PC-9 (cell line): ENCODE data around the gene SMARCA2. TPM values are rescaled to one million over a fixed set of nuclear protein-coding genes. Genes with fewer than 3 reads are reported as not detected.

Experiments
- BruUV-seq: library from RNA; stranded (reverse); fragments of 400-500 nt; replicated peaks from 2 replicates; lab custom pipeline; 2021; lab: Mats Ljungman, UMichigan
- CTCF ChIA-PET: fragments of 300-600 bp; sonication (Branson Sonifier 250); formaldehyde crosslinking; loops from one replicate; lab custom pipeline; 2022; ENCODE audit warnings: antibody characterized with exemption; lab: Charles Lee
- POLR2A ChIA-PET: fragments of 300-600 bp; sonication (Branson Sonifier 250); formaldehyde crosslinking; loops from one replicate; lab custom pipeline; 2022; ENCODE audit warnings: antibody characterized with exemption; ENCODE audit not compliant: unreplicated experiment; lab: Charles Lee
- DNase-seq, 2 experiments: peaks; one replicate each; pipeline versions ENCODE4 v3.0.0 to v3.0.0-alpha.2; 2015 to 2022; ENCODE audit warnings: mixed read lengths in 1 of 2
- H2AFZ ChIP-seq: fragments of 200-600 bp; sonication (generic); 2 replicates; pipeline ENCODE4 v1.8.1; 2017; ENCODE audit warnings: antibody characterized with exemption
- H3F3A ChIP-seq: fragments of 200-600 bp; sonication (generic); 2 replicates; pipeline ENCODE4 v1.8.1; 2017; ENCODE audit warnings: antibody characterized with exemption, mild to moderate bottlenecking, low read depth; ENCODE audit not compliant: insufficient read depth
- H3K27ac ChIP-seq: fragments of 200-600 bp; sonication (generic); 2 replicates; pipeline ENCODE4 v1.6.1; 2016; ENCODE audit warnings: mixed run types
- H3K27me3 ChIP-seq: fragments of 200-600 bp; sonication (generic); 2 replicates; pipeline ENCODE4 v1.6.1; 2016; ENCODE audit warnings: low read depth, mixed run types; ENCODE audit not compliant: insufficient read depth
- H3K36me3 ChIP-seq: fragments of 200-600 bp; sonication (generic); 2 replicates; pipeline ENCODE4 v1.6.1; 2016; ENCODE audit warnings: low read depth, mixed run types
- H3K4me1 ChIP-seq: fragments of 200-600 bp; sonication (generic); replicated peaks from 2 replicates; pipeline ENCODE4 v1.6.1; 2016; ENCODE audit warnings: mixed run types; ENCODE audit not compliant: insufficient read depth
- H3K4me2 ChIP-seq: fragments of 200-600 bp; sonication (generic); 2 replicates; pipeline ENCODE4 v1.6.1; 2017; ENCODE audit warnings: mixed run types
- H3K4me3 ChIP-seq: fragments of 200-600 bp; sonication (generic); 2 replicates; pipeline ENCODE4 v1.6.1; 2016; ENCODE audit warnings: mixed run types
- H3K79me2 ChIP-seq: fragments of 200-600 bp; sonication (generic); 2 replicates; pipeline ENCODE4 v1.6.1; 2017; ENCODE audit warnings: low read depth, mixed run types
- H3K9me2 ChIP-seq: fragments of 200-600 bp; sonication (generic); 2 replicates; pipeline ENCODE4 v1.8.1; 2017; ENCODE audit warnings: mild to moderate bottlenecking; ENCODE audit not compliant: insufficient read depth
- H3K9me3 ChIP-seq: fragments of 200-600 bp; sonication (generic); 2 replicates; pipeline ENCODE4 v1.8.1; 2016; ENCODE audit warnings: low read depth; ENCODE audit not compliant: insufficient read depth
- H4K20me1 ChIP-seq: fragments of 200-600 bp; sonication (generic); 2 replicates; pipeline ENCODE4 v1.8.1; 2017; ENCODE audit not compliant: insufficient read depth
- EZH2 ChIP-seq: fragments of 200-600 bp; sonication (generic); IDR thresholded peaks from 2 replicates; pipeline ENCODE4 v1.8.0; 2017; ENCODE audit warnings: antibody characterized with exemption, low read depth
- intact Hi-C: fragments of 100-400 bp; cut with micrococcal nuclease; formaldehyde crosslinking; loops from one replicate; pipeline ENCODE4 v1.10.0; 2022; ENCODE audit not compliant: unreplicated experiment
- total RNA-seq: library from RNA; stranded (reverse); gene quantifications from 2 replicates; pipeline ENCODE4 v1.2.3, GENCODE V29; 2021
- TF ChIP-seq, protein P1 (sequence below): fragments of 200-600 bp; sonication (generic); conservative IDR thresholded peaks from 2 replicates; pipeline ENCODE4 v1.6.1; 2017; ENCODE audit warnings: mixed run types, antibody characterized with exemption, mild to moderate bottlenecking, moderate library complexity

SMARCA2 gene
- total RNA-seq, 1 experiment from 2014 or later = 29.3 TPM

GRCh38 chr9:2043243-2043642 is 28.1 kb downstream of the SMARCA2 start:
- no peaks in the 10 kb centered on the region for H3K9me3 ChIP-seq
- no peaks in the 10 kb centered on the region for H3F3A ChIP-seq
- CTCF ChIA-PET = no interaction called here
- TF ChIP-seq, protein P1, sequence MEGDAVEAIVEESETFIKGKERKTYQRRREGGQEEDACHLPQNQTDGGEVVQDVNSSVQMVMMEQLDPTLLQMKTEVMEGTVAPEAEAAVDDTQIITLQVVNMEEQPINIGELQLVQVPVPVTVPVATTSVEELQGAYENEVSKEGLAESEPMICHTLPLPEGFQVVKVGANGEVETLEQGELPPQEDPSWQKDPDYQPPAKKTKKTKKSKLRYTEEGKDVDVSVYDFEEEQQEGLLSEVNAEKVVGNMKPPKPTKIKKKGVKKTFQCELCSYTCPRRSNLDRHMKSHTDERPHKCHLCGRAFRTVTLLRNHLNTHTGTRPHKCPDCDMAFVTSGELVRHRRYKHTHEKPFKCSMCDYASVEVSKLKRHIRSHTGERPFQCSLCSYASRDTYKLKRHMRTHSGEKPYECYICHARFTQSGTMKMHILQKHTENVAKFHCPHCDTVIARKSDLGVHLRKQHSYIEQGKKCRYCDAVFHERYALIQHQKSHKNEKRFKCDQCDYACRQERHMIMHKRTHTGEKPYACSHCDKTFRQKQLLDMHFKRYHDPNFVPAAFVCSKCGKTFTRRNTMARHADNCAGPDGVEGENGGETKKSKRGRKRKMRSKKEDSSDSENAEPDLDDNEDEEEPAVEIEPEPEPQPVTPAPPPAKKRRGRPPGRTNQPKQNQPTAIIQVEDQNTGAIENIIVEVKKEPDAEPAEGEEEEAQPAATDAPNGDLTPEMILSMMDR = no peak
- TF ChIP-seq EZH2 = no peak
- no TSS peak for BruUV-seq
- H3K4me1 ChIP-seq = no peaks in the 10 kb centered on the region
- no peak overlapping the region for H3K27ac ChIP-seq
- DNase-seq = no peak
- H3K9me2 ChIP-seq = no peaks in the 10 kb centered on the region
- H3K4me2 ChIP-seq = no peak overlapping the region
- H3K79me2 ChIP-seq = no peaks in the 10 kb centered on the region
- no peaks in the 10 kb centered on the region for H4K20me1 ChIP-seq
- POLR2A ChIA-PET = no interaction called here
- no peaks in the 10 kb centered on the region for H3K27me3 ChIP-seq
- H3K4me3 ChIP-seq = no peak overlapping the region
- no peaks in the 10 kb centered on the region for H3K36me3 ChIP-seq
- no peak overlapping the region for H2AFZ ChIP-seq
- intact Hi-C loops = no loop called here

GRCh38 chr9:2043881-2044462 is 28.8 kb downstream of the SMARCA2 start:
- Histone ChIP-seq H3K9me3 (no peaks in the 10 kb centered on the region), H3K79me2 (no peaks in the 10 kb centered on the region), H3F3A (no peaks in the 10 kb centered on the region), H2AFZ (no peak overlapping the region), H3K27me3 (no peaks in the 10 kb centered on the region), H3K27ac (no peak overlapping the region), H3K4me1 (no peaks in the 10 kb centered on the region), H3K36me3 (no peaks in the 10 kb centered on the region), H3K4me3 (no peak overlapping the region), H4K20me1 (no peaks in the 10 kb centered on the region), H3K9me2 (no peaks in the 10 kb centered on the region), H3K4me2 (no peak overlapping the region)
- TF ChIP-seq, protein P1 = no peak
- no peak for TF ChIP-seq EZH2
- ChIA-PET POLR2A (no interaction called here), CTCF (interaction anchor here (0.6 kb wide), 1 partner anchor 1365 kb away, joined by 5 read pairs; no protein-coding TSS in a partner anchor)
- no peak for DNase-seq
- intact Hi-C loops = no loop called here
- no TSS peak for BruUV-seq

DNA sequence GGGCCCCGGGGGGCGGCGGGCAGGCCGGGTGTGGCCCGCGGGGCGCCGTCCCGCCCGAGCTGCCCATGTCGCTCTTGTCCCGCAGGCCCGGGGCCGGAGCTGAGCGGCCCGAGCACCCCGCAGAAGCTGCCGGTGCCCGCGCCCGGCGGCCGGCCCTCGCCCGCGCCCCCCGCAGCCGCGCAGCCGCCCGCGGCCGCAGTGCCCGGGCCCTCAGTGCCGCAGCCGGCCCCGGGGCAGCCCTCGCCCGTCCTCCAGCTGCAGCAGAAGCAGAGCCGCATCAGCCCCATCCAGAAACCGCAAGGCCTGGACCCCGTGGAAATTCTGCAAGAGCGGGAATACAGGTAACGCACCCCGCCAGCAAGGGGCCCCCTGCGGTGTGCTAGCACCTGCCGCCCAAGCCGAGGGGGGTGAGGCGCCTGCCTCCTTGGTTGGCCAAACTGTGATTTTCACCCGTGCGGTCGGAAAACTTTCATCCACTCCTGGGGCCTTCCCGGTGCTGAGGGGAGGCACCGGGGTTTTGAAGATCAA is 32.1 kb downstream of the SMARCA2 start:
- Histone ChIP-seq H3K4me2 (no peak overlapping the region), H3K79me2 (no peaks in the 10 kb centered on the region), H2AFZ (no peak overlapping the region), H3K4me3 (no peak overlapping the region), H4K20me1 (no peaks in the 10 kb centered on the region), H3K9me2 (no peaks in the 10 kb centered on the region), H3K9me3 (no peaks in the 10 kb centered on the region), H3F3A (no peaks in the 10 kb centered on the region), H3K27ac (no peak overlapping the region), H3K27me3 (no peaks in the 10 kb centered on the region), H3K4me1 (no peaks in the 10 kb centered on the region), H3K36me3 (no peaks in the 10 kb centered on the region)
- CTCF ChIA-PET = no interaction called here
- TF ChIP-seq, protein P1 = no peak
- TF ChIP-seq EZH2 = no peak
- no TSS peak for BruUV-seq
- POLR2A ChIA-PET = no interaction called here
- intact Hi-C loops = no loop called here
- no peak for DNase-seq
